GM19025 (cell line): ENCODE measurements around the gene LRRFIP1.
"Not testable (repeated sequence)": the region's sequence is repeated elsewhere in the genome, so short reads cannot be mapped to it uniquely, and the experiment has no call there.

Experiments
- ATAC-seq: cut with Tn5 transposase; IDR thresholded peaks from one replicate; pipeline ENCODE4 v1.9.1; 2021; ENCODE audit warnings: mild to moderate bottlenecking, low read depth, moderate library complexity; ENCODE audit not compliant: unreplicated experiment

LRRFIP1 gene

GRCh38 chr2:237596520-237597195 is 30.7 kb upstream of the LRRFIP1 start:
- ATAC-seq, result no peak

GRCh38 chr2:237597196-237598145 is 29.9 kb upstream of the LRRFIP1 start:
- ATAC-seq, result no peak

GRCh38 chr2:237598468-237599208 is 28.7 kb upstream of the LRRFIP1 start:
- no peak for ATAC-seq

GRCh38 chr2:237599465-237600110 is 27.8 kb upstream of the LRRFIP1 start:
- ATAC-seq, result no peak

GRCh38 chr2:237600205-237600846 is 27.1 kb upstream of the LRRFIP1 start:
- ATAC-seq, result no peak

GRCh38 chr2:237601453-237602116 is 25.8 kb upstream of the LRRFIP1 start:
- ATAC-seq, result no peak

DNA sequence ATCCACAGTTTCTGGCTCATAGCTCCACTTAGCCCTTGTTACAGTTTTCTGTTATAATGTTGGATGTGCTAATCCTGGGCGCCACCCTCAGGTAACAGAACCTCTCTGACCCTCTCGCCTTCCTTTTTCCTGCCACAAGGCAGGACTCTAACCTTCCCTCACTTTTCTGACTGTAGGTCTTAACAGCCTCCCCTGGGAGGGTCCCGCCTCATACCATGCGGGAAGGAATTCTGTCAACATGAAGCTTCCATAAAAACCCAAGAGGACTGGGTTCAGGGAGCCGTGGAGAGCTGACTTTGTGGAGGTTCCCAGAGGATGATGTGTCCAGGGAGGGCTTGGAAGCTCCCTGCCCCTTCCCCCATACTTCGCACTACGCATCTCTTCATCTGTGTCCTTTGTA is 25.0 kb upstream of the LRRFIP1 start:
- no peak for ATAC-seq

DNA sequence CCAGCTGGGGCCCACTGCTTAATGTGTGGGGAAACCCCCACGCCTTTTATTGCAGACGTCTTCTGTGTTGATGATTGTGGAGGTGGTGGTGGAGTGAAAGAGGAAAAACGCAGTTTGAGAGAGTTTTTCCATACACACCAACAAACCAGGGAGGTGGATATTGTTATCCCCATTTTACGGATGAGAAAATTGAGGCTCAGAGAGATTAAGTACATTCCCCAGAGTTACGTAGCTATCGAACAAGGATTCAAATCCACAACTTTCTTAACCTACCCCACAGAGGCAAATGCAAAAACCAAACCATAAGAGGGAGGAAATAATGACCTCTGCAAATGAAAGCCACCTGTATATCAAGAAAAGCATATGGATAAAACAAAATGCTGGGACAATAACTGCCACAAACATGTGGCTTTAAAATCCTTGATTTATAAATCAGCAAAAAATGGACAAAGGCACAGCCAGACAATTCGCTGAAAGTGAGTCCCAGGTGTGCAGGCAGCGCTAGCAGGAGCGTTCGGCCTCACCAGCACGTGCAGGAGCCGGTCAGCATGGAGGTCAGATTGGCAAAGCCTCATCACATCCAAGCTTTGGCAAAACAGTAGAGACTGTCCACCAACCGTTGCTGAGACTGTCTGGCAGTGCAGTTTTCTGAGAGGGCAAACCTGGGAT is 24.2 kb upstream of the LRRFIP1 start:
- no peak for ATAC-seq

DNA sequence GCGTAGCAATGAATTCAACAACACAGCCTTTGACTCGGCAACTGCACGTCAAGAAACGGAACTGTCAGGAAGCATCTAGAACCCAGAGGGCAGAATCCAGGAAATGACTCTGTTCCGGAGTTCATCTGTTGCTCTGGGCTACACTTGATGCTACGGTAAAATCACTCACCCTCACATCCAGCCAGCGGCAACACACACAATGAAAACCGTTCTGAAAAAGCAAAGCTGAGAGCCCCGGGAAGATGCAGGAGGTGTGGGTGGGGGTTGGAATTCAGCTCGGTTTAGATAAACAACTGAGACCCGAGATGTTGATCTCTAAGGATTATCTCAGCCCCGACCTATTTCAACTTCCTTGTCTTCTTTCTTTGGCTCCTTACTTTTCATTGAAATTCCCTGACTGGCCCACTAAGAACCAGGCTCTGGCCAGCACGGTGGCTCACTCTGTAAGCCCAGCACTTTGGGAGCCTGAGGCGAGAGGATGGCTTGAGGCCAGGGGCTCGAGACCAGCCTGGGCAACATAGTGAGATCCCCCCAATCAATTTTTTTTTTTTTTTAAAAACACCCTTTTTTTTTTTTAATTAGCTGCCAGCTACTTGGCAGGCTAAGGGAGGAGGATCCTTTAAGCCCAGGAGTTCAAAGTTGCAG is 23.5 kb upstream of the LRRFIP1 start:
- ATAC-seq, result no peak

- no peak for ATAC-seq
Measured at GRCh38 chr2:237604391-237604790, 23.0 kb upstream of the LRRFIP1 start.

- ATAC-seq, result no peak
Measured at GRCh38 chr2:237604960-237605359, 22.4 kb upstream of the LRRFIP1 start.

DNA sequence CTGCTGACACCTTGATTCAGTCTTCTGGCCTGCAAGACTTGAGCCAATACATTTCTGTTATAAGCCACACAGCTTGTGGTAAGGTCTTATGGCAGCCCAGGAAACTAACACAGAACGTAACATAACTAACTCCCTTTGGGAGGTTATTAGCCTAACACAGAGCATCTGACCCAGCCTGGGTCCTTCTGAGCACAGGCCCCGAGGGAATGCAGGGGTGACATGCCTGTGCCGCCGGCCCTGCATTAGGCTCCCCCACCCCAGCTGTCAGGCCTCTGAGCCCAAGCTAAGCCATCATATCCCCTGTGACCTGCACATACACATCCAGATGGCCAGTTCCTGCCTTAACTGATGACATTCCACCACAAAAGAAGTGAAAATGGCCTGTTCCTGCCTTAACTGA is 20.9 kb upstream of the LRRFIP1 start:
- ATAC-seq, result not testable (repeated sequence)

- ATAC-seq, result no peak
Measured at GRCh38 chr2:237612527-237613357, 14.6 kb upstream of the LRRFIP1 start.

DNA sequence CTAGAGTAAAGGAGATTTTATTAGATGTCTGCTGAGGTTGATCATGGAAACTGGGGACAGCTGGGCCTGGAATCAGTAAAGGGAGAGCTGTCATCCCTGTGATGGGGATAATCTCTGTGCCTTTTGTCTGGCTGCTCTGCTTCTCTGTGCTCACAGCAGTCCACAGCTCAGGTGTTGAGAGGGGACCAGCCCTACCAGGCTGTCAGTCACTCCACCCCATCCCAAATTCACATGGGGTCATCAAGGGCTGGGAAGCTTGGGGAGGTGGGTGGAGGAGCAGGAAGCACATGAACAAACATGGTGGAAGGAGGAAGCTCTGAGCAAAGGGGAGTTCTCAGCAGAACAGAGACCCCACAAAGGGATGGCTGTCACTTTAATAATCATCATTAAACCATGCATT is 13.7 kb upstream of the LRRFIP1 start:
- ATAC-seq, result no peak

DNA sequence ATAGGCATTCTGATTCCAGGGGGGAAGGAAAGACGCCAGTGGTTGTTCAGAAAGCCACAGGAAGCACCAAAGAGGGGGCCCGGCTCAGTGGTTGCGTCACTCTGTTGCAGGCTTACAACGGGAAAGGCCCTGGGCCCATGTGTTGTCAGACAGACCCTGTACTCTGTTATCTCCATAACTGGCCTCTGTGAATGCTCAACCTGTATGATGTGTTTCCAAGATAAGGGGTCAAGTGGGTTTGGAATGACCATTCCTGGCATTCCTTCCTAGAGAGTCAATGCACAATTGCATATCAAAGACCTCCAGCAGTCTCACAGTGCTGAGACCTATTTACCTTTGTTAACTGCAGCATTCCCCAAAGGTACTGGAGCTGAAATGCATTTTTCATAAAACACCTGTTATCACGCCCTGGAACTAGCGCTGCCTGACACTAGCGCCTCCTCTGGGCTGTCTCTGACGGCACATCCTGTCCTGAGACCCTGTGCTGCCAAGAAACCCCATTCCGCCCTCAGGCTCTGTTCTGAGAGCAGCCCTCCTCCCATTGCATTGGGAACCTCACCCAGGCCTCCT is 13.2 kb upstream of the LRRFIP1 start:
- ATAC-seq, result no peak

- ATAC-seq, result no peak
Measured at GRCh38 chr2:237615631-237616249, 11.6 kb upstream of the LRRFIP1 start.

DNA sequence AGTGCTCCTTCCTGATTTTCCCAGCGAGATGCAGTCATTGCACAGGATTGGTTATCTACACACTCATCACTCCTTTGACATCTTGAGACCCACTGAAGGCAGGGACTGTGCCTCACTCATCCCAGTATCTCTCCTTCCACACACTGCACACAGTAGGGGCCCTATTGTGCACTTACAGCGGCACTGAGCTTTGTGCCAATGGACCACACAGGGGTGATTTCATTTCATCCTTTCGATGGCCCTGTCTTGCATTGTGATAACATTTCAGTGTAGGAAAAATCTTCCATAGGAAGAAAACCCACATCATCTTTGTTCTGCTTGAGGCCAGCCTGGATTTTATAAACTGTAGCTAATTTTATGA is 11.0 kb upstream of the LRRFIP1 start:
- ATAC-seq, result no peak
